SK-N-MC (cell line): Measurements from ENCODE around the gene SNRNP200.

Experiments
- EZH2 ChIP-seq: fragments of 200-600 bp; sonication (generic); IDR thresholded peaks from one replicate; pipeline ENCODE4 v1.6.1; 2017; ENCODE audit warnings: antibody characterized with exemption
- POLR2AphosphoS5 ChIP-seq: IDR thresholded peaks from 2 replicates; pipeline ENCODE4 v1.6.1; 2012; ENCODE audit warnings: mild to moderate bottlenecking, low read depth, low read length, borderline replicate concordance

GRCh38 chr2:96287273-96287856 lies 18.0 kb downstream of the SNRNP200 start:
- TF ChIP-seq POLR2AphosphoS5 (no peak), EZH2 (no peak)
